ENCODE results near the gene FAM151B. TPM values are rescaled to one million over a fixed set of nuclear protein-coding genes. Genes with fewer than 3 reads are reported as not detected.

Gene FAM151B
- polyA plus RNA-seq, 1 experiment: 2.6 TPM

GRCh38 chr5:80503641-80504040 lies 15.7 kb downstream of the FAM151B start:
- peaks cover 2% of the 10 kb centered on the region for H3K36me3 ChIP-seq (ENCODE audit: control insufficient read depth, insufficient read depth, low read length)
- ChIA-PET CTCF (interaction anchor here (0.7 to 1.0 kb wide), 2 partner anchors 8 to 22 kb away, joined by 3 to 4 read pairs; no protein-coding TSS in a partner anchor), POLR2A (no interaction called here)
- no peak for TF ChIP-seq CTCF (IDR thresholded peaks at IDR 0.05; ENCODE audit: insufficient read depth, low read depth, low read length)
- H3K27me3 ChIP-seq (ENCODE audit: control insufficient read depth, insufficient read depth, low read length): no peaks in the 10 kb centered on the region
- no peak overlapping the region for H3K4me3 ChIP-seq (ENCODE audit: low read depth, low read length)
- no peak for DNase-seq (ENCODE audit: low read depth)

GRCh38 chr5:80504833-80505232 lies 16.9 kb downstream of the FAM151B start:
- Histone ChIP-seq H3K4me3 (ENCODE audit: low read depth, low read length) (no peak overlapping the region), H3K36me3 (ENCODE audit: control insufficient read depth, insufficient read depth, low read length) (peaks cover 2% of the 10 kb centered on the region), H3K27me3 (ENCODE audit: control insufficient read depth, insufficient read depth, low read length) (no peaks in the 10 kb centered on the region)
- no peak for DNase-seq (ENCODE audit: low read depth)
- ChIA-PET CTCF (no interaction called here), POLR2A (no interaction called here)
- no peak for TF ChIP-seq CTCF (IDR thresholded peaks at IDR 0.05; ENCODE audit: insufficient read depth, low read depth, low read length)

GRCh38 chr5:80507663-80508062 lies 19.8 kb downstream of the FAM151B start:
- ChIA-PET POLR2A (no interaction called here), CTCF (no interaction called here)
- H3K36me3 ChIP-seq (ENCODE audit: control insufficient read depth, insufficient read depth, low read length): peaks cover 2% of the 10 kb centered on the region
- H3K4me3 ChIP-seq (ENCODE audit: low read depth, low read length): no peak overlapping the region
- no peak for DNase-seq (ENCODE audit: low read depth)
- TF ChIP-seq CTCF (IDR thresholded peaks at IDR 0.05; ENCODE audit: insufficient read depth, low read depth, low read length): no peak
- H3K27me3 ChIP-seq (ENCODE audit: control insufficient read depth, insufficient read depth, low read length): no peaks in the 10 kb centered on the region

GRCh38 chr5:80508844-80509243 lies 20.9 kb downstream of the FAM151B start:
- no peak for DNase-seq (ENCODE audit: low read depth)
- no peak for TF ChIP-seq CTCF (IDR thresholded peaks at IDR 0.05; ENCODE audit: insufficient read depth, low read depth, low read length)
- H3K36me3 ChIP-seq (ENCODE audit: control insufficient read depth, insufficient read depth, low read length): peaks cover 2% of the 10 kb centered on the region
- no peak overlapping the region for H3K4me3 ChIP-seq (ENCODE audit: low read depth, low read length)
- H3K27me3 ChIP-seq (ENCODE audit: control insufficient read depth, insufficient read depth, low read length): no peaks in the 10 kb centered on the region
- CTCF ChIA-PET: no interaction called here
- POLR2A ChIA-PET: no interaction called here

GRCh38 chr5:80509362-80509761 lies 21.5 kb downstream of the FAM151B start:
- no peak for DNase-seq (ENCODE audit: low read depth)
- ChIA-PET POLR2A (no interaction called here), CTCF (interaction anchor here (0.6 kb wide), 1 partner anchor 29 kb away, joined by 3 read pairs; no protein-coding TSS in a partner anchor)
- Histone ChIP-seq H3K36me3 (ENCODE audit: control insufficient read depth, insufficient read depth, low read length) (peaks cover 2% of the 10 kb centered on the region), H3K27me3 (ENCODE audit: control insufficient read depth, insufficient read depth, low read length) (no peaks in the 10 kb centered on the region), H3K4me3 (ENCODE audit: low read depth, low read length) (no peak overlapping the region)
- no peak for TF ChIP-seq CTCF (IDR thresholded peaks at IDR 0.05; ENCODE audit: insufficient read depth, low read depth, low read length)

All from BJ (cell line).